ENCODE data around the gene RNASEH1.
"Not testable (repeated sequence)": the region's sequence is repeated elsewhere in the genome, so short reads cannot be mapped to it uniquely, and the experiment has no call there.

Gene RNASEH1

GRCh38 chr2:3589086-3589485 is 31.0 kb upstream of the RNASEH1 start:
- no peak for DNase-seq (ENCODE audit: low read depth in 3 of 3)

GRCh38 chr2:3588084-3588483 is 30.0 kb upstream of the RNASEH1 start:
- no peak for DNase-seq (ENCODE audit: low read depth in 3 of 3)

GRCh38 chr2:3587432-3587831 is 29.3 kb upstream of the RNASEH1 start:
- no peak for DNase-seq (ENCODE audit: low read depth in 3 of 3)

GRCh38 chr2:3587021-3587420 is 28.9 kb upstream of the RNASEH1 start:
- DNase-seq (ENCODE audit: low read depth in 3 of 3) = no peak

GRCh38 chr2:3586220-3586619 is 28.1 kb upstream of the RNASEH1 start:
- no peak for DNase-seq (ENCODE audit: low read depth in 3 of 3)

GRCh38 chr2:3585261-3586109 is 27.4 kb upstream of the RNASEH1 start:
- DNase-seq (ENCODE audit: low read depth in 3 of 3) = no peak

GRCh38 chr2:3584608-3585260 is 26.6 kb upstream of the RNASEH1 start:
- DNase-seq (ENCODE audit: low read depth in 3 of 3) = no peak

GRCh38 chr2:3584076-3584475 is 25.9 kb upstream of the RNASEH1 start:
- DNase-seq (ENCODE audit: low read depth in 3 of 3) = no peak

GRCh38 chr2:3581367-3582262 is 23.5 kb upstream of the RNASEH1 start:
- no peak for DNase-seq (ENCODE audit: low read depth in 3 of 3)

GRCh38 chr2:3580449-3580848 is 22.3 kb upstream of the RNASEH1 start:
- DNase-seq (ENCODE audit: low read depth in 3 of 3) = no peak

GRCh38 chr2:3578987-3579386 is 20.9 kb upstream of the RNASEH1 start:
- no peak for DNase-seq (ENCODE audit: low read depth in 3 of 3)

GRCh38 chr2:3576263-3576630 is 18.1 kb upstream of the RNASEH1 start:
- DNase-seq (ENCODE audit: low read depth in 3 of 3) = not testable (repeated sequence)

- peak in 2 of 3 experiments; percentile 13 to 19 for DNase-seq (ENCODE audit: low read depth in 3 of 3)
These were observed 17.6 kb upstream of the RNASEH1 start for GRCh38 chr2:3575534-3576262.

GRCh38 chr2:3574155-3574554 is 16.0 kb upstream of the RNASEH1 start:
- no peak for DNase-seq (ENCODE audit: low read depth in 3 of 3)

- DNase-seq (ENCODE audit: low read depth in 3 of 3) = no peak
These were observed 14.5 kb upstream of the RNASEH1 start for GRCh38 chr2:3572620-3573019.

- no peak for DNase-seq (ENCODE audit: low read depth in 3 of 3)
These were observed 13.2 kb upstream of the RNASEH1 start for GRCh38 chr2:3571284-3571683.

- DNase-seq (ENCODE audit: low read depth in 3 of 3) = not testable (repeated sequence)
These were observed 11.5 kb upstream of the RNASEH1 start for GRCh38 chr2:3569656-3570055.

- DNase-seq (ENCODE audit: low read depth in 3 of 3) = no peak
These were observed 8.7 kb upstream of the RNASEH1 start for GRCh38 chr2:3566806-3567205.

GRCh38 chr2:3565117-3565516 is 7.0 kb upstream of the RNASEH1 start:
- no peak for DNase-seq (ENCODE audit: low read depth in 3 of 3)

GRCh38 chr2:3563521-3563976 is 5.4 kb upstream of the RNASEH1 start:
- DNase-seq (ENCODE audit: low read depth in 3 of 3) = no peak

- no peak for DNase-seq (ENCODE audit: low read depth in 3 of 3)
These were observed 411 bp downstream of the RNASEH1 start for GRCh38 chr2:3557639-3558204.
